GM18907 (cell line): ENCODE results near the gene ZNF222.

ENCODE experiments used
- ATAC-seq: cut with Tn5 transposase; IDR thresholded peaks from one replicate; pipeline ENCODE4 v1.9.1; 2021; ENCODE audit warnings: mild to moderate bottlenecking, moderate library complexity; ENCODE audit not compliant: unreplicated experiment

Gene ZNF222

GRCh38 chr19:44051650-44052402 is 26.6 kb downstream of the ZNF222 start, which contains the start of gene ZNF223:
Gene ZNF223, plus strand, starts transcription at chr19:44052036. Its CDS starts 3,141 bp downstream, at chr19:44055177.
- ATAC-seq: peak; percentile 72

GRCh38 chr19:44055870-44056269 is 30.7 kb downstream of the ZNF222 start:
- ATAC-seq: no peak

DNA sequence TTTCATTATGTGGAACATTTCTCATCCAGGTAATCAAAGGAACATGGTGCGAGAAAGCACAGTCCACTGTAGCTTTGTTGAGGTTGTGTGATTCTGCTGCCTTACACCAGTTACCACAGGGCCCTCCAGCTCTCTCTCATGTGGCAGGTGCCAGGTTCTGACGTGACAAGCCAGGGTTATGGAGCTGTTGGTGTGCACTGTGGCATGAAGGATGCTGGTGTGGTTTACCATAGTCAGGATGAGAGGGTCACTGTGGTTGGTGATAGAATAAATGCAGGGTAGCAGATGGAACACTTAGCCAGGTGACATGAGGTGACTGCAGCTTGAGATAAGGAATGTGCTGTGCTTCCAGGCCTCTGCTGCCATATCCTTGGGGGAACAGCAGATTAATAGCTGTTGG is 34.0 kb downstream of the ZNF222 start:
- ATAC-seq: no peak

- no peak for ATAC-seq
These were observed 35.9 kb downstream of the ZNF222 start for GRCh38 chr19:44061038-44061437.

GRCh38 chr19:44066305-44066704 is 41.1 kb downstream of the ZNF222 start:
- no peak for ATAC-seq

DNA sequence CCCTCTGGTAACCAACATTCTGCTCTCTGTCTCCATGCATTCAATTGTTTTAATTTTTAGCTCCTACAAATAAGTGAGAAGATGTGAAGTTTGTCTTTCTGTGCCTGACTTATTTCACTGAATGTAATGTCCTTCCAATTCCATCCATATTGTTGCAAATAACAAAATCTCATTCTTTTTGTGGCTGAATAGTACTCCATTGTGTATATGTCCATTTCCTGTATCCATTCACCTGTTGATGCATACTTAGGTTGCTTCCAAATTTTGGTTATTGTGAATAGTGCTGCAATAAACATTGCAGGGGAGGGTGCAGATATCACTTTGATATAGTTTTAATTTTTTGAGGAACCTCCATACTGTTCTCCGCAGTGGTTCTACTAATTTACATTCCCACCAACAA is 44.2 kb downstream of the ZNF222 start:
- no peak for ATAC-seq

GRCh38 chr19:44071824-44072542 is 46.8 kb downstream of the ZNF222 start, which contains the start of gene ZNF284:
Gene ZNF284, plus strand, starts transcription at chr19:44072159. Its CDS starts 4,231 bp downstream, at chr19:44076390.
- peak; percentile 93 for ATAC-seq

DNA sequence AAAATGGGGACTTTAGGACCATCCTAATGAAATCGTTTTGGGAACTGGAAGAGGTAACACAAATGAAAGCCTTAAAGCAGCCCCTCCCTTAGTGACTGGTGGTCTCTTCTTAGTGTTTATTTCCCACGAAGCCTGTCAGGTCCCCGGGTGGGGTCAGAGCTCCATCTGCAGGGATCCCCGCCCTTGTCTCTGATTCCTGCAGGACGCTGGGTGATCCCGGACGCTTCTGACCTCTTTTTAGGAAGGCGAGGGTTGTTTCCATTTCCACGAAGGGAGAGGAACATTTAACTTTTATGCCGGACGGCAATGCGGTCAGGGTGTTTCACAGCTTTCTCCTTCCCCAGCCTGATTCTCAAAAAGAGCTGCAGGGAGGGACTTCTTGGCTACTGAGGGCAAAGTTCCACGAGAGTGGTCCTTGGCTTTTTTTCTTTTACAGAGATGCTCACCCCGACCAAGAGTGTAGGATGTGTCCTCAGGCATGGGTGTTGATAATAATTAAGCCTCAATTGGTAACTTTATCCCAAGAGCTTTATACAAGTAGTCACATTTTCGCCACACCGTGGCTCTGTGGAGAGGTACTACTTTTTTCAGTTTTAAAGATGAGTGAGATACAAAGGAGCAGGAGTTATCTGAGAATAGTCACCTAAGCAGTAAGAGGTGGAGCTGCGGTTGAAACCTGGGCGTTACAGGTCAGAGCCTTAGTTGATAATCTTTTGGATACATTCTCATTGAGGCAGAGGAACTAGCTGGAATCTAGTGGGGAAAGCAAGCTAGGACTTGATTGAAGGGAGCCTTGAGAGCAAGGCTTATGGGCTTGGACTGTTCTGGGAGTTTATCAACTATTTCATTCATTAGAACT is 47.6 kb downstream of the ZNF222 start:
- no peak for ATAC-seq

- ATAC-seq: no peak
These were observed 51.1 kb downstream of the ZNF222 start for GRCh38 chr19:44076325-44076724.
